HL-60 (cell line): Measurements from ENCODE around the gene ARHGAP26.

ENCODE experiments used
- DNase-seq, 2 experiments: peaks; one replicate each; pipeline ENCODE4 v3.0.0-alpha.2; 2010 to 2020; ENCODE audit warnings: low read depth in 1 of 2, low spot score in 1 of 2
- H3K27ac ChIP-seq: fragments of 250-450 bp; sonication (Bioruptor Pico); replicated peaks from 2 replicates; pipeline ENCODE4 v1.5.1; 2020; ENCODE audit warnings: mild to moderate bottlenecking, moderate library complexity
- H3K27me3 ChIP-seq: fragments of 250-450 bp; sonication (Bioruptor Pico); 2 replicates; pipeline ENCODE4 v1.5.1; 2021; ENCODE audit warnings: mild to moderate bottlenecking, moderate library complexity; ENCODE audit not compliant: insufficient read depth, poor library complexity, severe bottlenecking
- H3K4me3 ChIP-seq: replicated peaks from 2 replicates; pipeline ENCODE4 v1.5.1; 2011; ENCODE audit warnings: mild to moderate bottlenecking, control low read depth, low read length; ENCODE audit not compliant: insufficient read depth
- CTCF ChIP-seq: IDR thresholded peaks from one replicate; pipeline ENCODE4 v1.5.1; 2011; ENCODE audit warnings: low read length, control low read depth, inconsistent platforms; ENCODE audit not compliant: insufficient read depth
- GABPA ChIP-seq: IDR thresholded peaks from 2 replicates; pipeline ENCODE4 v1.6.1; 2012; ENCODE audit warnings: low read depth
- POLR2AphosphoS5 ChIP-seq: IDR thresholded peaks from 2 replicates; pipeline ENCODE4 v1.6.1; 2012; ENCODE audit warnings: low read depth
- REST ChIP-seq: IDR thresholded peaks from 2 replicates; pipeline ENCODE4 v1.6.1; 2012; ENCODE audit warnings: low read depth; ENCODE audit not compliant: insufficient replicate concordance
- SPI1 ChIP-seq: IDR thresholded peaks from 2 replicates; pipeline ENCODE4 v1.6.1; 2012; ENCODE audit warnings: low read depth, mild to moderate bottlenecking, borderline replicate concordance

Gene ARHGAP26

GRCh38 chr5:142857405-142857804 is 87.2 kb downstream of the ARHGAP26 start:
- Histone ChIP-seq H3K4me3 (no peak overlapping the region), H3K27me3 (no peaks in the 10 kb centered on the region), H3K27ac (no peak overlapping the region)
- no peak for DNase-seq
- TF ChIP-seq CTCF (no peak), POLR2AphosphoS5 (no peak), GABPA (no peak), SPI1 (no peak), REST (no peak)

GRCh38 chr5:142859037-142859436 is 88.9 kb downstream of the ARHGAP26 start:
- Histone ChIP-seq H3K27me3 (no peaks in the 10 kb centered on the region), H3K27ac (no peak overlapping the region), H3K4me3 (no peak overlapping the region)
- TF ChIP-seq CTCF: no peak
- TF ChIP-seq SPI1: no peak
- DNase-seq: no peak

- Histone ChIP-seq H3K4me3 (no peak overlapping the region), H3K27ac (no peak overlapping the region), H3K27me3 (no peaks in the 10 kb centered on the region)
- peak in 1 of 2 experiments; percentile 37 for DNase-seq
- no peak for TF ChIP-seq CTCF
Measured at GRCh38 chr5:142860270-142860669, 90.1 kb downstream of the ARHGAP26 start.

GRCh38 chr5:142861011-142861410 is 90.8 kb downstream of the ARHGAP26 start:
- no peak overlapping the region for H3K27ac ChIP-seq
- H3K4me3 ChIP-seq: no peak overlapping the region
- no peak for TF ChIP-seq GABPA
- no peak for TF ChIP-seq CTCF
- TF ChIP-seq POLR2AphosphoS5: no peak
- no peak for TF ChIP-seq SPI1
- no peak for TF ChIP-seq REST
- DNase-seq: no peak
- H3K27me3 ChIP-seq: no peaks in the 10 kb centered on the region
